HG02938 (cell line): ENCODE data around the gene EPB41L4B.

ENCODE experiments used
- ATAC-seq: cut with Tn5 transposase; IDR thresholded peaks from one replicate; pipeline ENCODE4 v1.9.1; 2021; ENCODE audit warnings: mild to moderate bottlenecking, moderate library complexity; ENCODE audit not compliant: unreplicated experiment

EPB41L4B gene

DNA sequence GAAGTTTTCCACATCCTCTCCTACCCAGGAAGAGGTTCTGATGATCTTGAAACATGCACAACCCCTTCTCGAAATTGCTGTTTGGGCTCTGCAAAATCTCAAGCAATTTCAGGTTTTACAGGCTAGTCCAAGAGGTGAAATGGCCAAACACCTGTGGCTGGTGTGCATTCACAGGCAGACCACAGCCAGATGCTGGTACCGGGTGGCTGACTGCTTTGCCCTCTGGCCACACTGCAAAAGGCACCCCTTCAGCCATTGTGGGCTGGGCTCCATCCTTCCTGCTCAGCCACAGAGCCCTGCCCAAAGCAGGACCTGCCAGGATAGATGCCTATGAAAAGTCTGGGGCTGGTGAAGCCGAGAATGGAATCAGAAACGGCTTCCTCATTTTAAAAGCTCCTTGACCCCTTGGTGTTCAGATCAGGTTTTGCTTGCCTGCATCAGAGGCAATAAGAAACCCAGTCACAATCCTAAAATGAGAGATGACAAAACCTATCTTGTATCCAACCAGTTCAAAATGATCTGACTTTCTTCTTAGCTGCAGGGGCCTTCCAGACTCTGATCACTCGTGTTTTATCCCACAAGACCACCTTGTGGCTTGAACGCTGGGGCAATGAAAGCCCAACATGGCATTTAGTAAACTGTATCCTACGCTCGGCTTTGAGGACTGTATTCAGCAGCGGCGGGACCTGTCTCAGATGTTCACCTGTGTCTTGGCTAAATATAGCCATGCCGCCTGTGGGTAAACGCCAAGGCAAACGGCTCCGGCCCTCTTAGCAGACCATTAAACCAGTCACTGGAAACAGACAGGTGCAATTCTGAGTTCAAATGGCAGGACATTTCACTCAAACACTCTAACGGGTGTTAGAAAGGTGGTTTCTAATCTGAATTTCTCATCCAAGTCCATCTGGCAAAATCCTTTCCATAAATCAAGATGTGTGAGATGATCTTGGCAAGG lies 49.6 kb downstream of the EPB41L4B start:
- no peak for ATAC-seq

DNA sequence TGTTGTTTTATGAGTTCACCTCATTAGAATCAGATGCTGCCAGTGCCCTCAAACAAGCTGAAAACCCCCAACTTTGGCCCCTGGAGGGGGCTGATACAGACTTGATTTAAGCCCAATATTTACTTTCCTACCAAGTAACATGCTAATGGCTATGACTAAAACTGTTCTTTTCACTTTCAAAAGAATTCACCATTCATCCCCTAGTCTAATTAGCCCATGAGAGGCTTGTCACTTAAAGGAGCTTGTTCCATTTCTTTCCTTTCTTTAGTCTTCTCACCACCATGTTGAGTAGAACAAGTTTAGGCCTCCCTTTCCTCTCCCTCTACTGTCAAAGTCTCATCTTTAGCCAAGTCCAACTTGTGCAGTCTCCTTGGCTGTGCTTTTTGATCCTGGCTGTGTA lies 50.4 kb downstream of the EPB41L4B start:
- no peak for ATAC-seq

DNA sequence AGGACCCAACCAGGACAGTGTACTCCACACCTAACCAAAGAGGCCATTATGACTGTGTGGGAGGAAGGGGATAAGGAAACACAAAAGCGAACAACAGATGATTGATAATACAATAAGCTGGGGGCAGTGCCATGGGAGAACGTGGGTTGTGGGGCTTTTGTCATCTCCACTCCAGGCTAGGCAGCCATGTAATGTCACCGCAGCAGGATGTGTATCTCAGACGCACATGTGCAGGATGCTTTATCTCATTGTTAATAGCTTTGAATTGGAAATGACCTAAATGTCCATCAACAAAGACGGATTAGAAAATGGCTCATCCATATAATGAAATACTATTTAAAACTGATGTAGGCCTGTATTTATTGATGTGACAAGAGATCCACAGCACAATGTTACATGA lies 51.0 kb downstream of the EPB41L4B start:
- no peak for ATAC-seq

DNA sequence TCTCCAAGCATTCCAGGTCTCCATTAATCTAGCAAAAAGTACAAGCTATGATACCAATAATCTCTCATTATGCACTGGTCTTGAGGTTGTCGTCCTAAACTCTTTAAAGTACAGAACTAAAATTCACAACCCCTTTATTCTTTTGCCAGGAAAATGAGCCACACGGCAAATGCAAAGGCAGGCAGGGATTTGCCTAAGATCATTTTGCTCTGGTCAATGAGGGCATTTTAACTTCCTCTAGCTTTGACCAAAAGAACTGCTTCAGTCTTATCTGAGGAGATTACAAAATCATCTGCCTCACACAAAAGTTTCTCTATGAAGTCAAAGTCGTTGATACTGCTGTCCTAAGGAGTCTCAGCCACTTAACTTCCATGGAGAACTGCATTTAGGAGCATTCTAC lies 51.8 kb downstream of the EPB41L4B start:
- no peak for ATAC-seq

DNA sequence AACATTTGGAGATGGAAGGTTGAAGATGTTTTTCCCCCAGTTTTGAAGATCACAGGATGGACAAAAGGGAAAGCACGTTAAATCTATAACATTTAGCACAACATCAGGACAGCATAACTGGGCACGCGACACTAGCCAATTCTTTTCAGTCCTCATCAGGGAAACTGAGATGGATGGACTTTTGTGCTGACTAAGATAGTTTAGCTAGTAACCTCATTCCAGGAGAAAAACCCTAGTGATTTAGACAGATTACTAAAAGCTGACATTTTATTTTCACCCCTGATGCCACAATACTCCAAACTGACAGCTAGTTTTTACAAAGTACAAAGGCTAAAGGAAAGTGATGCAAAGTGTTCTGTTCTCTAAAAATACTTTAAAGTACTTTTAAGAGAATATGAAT lies 53.3 kb downstream of the EPB41L4B start:
- no peak for ATAC-seq

DNA sequence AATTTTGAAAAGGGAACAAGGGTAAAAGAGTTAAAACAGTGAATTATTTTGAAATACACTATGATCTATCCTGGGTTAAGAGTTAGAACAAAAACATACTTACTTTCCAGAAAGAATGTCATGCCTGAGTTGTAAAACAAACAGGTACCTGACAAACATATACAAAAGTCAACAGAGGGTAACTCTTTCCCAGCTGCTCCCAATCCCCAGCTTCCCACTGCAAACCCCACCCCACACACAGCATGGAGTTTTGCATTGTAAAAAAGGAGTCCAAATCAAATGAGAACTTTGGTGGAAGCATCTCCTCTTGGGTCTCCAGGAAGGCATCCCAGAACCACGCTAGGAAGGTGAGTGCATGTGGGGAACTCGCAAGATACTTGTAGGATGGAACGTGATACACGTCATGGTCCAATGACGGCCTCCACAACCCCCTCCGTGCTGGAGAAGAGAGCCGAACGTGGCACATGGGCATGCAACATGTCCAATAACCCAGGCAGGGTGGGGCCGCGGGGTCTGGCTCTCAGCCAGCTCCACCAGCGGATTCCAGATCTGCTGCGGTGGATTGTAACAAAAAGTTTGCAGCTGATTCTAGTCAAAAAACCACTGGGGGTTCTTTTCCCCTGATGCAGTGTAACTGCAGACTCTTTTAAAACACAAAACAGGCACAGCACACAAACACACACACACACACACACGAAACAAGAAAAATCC lies 55.8 kb downstream of the EPB41L4B start:
- ATAC-seq, result no peak

DNA sequence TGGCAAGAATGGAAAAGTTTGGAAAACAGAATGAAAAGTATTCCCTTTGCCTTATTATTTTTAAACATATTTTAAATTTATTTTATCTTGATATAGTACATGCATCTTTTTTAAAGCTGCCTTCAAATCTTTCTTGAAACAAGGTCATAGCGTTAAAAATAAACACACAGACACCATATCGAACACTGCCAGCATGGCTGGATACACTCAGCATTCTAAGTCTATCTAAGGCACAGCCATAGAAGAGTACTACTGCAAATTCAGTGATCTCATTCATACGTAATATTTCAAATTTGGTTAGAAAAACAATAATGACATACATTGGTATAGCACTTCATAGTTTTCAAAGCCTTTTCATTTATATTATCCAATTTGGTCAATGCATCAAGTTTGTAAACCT lies 57.5 kb downstream of the EPB41L4B start:
- ATAC-seq, result no peak

DNA sequence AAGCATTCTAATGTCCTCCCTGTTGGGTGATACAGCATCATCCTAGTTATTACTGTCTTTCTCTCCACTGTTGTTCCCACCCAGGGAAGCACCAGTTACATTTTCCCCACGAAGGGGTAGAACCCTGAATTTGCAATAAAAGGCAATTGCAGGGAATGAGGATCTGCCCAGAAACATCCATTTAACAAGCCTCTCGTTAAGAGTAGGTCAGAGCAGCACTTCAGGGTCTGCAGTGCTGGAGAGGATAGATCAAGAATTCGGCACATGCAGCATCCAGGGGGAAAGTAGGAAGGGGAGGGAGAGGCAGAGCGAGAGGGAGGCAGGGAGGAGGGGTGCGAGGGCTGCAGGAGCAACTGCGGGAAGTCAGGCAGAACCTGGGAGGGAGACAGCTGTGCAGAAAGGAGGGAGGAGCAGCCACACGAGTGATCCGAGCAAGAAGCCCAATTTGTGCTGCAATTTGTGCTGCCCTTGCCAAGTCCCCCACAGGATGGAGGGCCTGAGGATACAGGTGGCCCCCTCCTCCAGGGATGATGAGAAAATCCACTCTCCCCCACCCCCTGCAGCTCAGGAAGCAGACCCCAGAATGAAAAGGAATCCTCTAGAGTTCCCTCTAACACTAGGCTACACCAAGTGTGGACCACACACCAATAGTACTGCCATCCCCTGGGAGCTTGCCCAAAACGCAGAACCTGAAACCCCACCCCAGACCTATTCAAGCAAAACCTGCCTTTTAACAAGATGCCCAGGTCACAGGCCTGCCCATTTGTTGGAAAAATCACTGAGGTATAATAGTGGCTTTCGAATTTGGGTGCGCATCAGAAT lies 62.2 kb downstream of the EPB41L4B start:
- no peak for ATAC-seq

DNA sequence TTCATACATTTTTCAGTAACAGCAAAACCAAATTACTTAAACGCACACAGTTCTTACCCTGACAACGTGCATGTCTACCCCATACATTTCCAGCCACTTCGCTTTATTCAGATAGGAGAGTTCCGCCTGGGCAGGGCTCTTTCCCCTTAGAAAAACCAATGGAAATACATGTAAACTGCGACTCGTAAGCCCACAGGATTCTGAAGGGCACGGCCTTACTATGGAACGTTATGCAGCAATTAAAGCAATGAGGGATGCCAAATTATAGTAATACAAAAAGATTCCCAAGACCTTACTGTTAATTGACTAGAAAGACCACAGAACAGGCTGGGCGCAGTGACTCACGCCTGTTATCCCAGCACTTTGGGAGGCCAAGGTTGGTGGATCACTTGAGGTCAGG lies 64.5 kb downstream of the EPB41L4B start:
- ATAC-seq, result no peak

DNA sequence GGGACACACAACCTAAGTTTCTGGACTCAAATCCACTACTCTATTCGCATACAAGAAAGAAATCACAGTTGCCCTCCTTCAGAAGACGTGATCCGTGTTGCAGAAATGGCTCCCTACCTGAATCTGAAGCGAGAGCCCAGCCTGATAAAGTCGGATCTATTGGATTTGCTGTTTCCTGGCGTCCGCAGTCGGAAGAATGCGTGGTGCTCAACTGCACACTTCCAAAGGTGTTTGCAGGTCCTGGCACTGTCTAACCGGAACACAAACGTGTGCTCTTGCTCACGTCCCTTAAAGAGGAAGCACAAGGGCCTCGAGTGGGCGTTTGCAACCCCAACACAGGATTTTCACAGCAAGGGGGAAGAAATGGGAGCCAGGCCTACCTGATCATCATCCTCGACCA lies 65.5 kb downstream of the EPB41L4B start:
- no peak for ATAC-seq

DNA sequence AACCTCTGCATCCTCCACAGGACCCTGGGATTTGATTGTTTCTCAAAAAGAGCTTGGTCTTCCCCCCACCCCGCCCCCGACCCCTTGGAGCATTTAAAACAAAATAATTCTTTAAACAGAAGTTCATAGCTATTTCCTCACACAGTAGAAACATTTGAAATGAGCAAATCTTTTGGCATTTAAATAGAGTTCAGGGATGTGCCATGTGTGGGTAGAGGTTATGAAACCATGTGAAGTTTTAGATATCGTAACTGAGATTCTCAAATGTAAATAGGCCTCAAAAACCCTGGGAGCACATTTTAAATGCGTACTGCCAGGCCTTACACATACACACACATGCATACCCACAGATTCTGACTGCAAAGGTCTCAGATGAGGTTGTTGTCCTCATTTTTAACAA lies 66.5 kb downstream of the EPB41L4B start:
- ATAC-seq, result no peak

DNA sequence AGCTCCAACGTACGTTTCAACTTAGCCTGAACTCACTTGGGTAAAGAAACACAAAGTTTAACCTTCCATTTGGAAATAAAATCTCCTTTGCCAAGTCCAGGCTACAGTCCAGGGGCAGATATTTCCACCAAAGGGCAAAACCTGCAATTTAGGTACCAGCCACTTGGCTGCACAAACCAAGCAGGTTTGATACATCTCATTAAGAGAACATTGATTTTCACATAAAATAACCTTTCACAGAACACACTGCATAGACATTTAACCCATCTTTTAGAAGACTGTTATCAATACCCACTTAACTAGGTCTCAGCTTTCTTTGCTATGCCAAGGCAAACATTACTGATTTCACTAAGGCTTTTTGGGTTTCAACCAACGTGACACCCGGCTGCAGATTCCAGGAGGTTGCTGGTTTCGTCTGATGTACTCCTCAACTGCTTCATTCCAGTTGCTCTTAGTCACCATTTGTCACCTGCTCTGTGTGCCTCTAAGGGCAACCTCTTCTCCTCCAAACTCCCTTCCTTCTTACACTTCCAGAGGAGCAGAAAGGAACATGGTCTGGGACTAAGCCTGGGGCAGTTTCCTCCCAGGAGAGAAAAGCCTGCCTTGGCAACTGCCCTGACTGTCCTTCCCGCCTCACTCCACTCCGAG lies 67.1 kb downstream of the EPB41L4B start:
- ATAC-seq, result no peak

DNA sequence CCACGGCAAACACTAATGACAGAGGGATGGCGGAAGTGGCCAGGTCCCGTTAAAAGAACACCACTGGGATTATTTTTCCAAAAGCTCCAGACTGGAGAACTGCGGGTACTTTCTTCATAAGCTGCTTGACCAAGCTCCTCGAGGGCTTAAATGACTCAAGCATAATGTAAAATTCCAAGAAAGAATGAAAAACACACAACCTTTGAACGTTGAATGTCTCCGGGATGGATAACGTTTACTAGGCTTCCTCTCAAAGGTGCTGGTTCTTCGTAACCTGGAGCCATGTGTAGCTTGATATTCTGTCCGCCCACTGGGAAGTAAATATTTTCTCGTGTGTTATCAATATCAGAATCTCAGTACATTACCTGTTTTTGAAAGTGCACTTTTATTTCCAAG lies 67.6 kb downstream of the EPB41L4B start:
- no peak for ATAC-seq

DNA sequence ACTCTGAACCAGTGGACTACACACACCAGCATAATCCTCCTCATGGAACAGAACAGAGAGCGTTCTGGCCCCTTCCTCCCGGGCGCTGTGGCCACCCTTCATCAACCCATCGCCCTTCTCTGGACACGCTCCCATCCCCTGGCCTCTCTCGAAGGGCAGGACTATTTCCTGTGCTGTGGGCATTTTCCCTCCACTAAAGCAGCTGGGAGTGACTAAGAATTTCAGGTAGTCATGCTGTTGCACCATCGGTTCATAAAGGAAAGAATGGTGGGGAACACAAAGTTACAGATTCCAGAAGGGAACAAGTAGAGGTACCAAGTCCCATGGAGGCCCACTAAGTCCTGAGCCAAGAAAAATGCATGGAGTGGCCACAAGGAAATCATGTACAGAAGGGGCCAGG lies 68.6 kb downstream of the EPB41L4B start:
- no peak for ATAC-seq

DNA sequence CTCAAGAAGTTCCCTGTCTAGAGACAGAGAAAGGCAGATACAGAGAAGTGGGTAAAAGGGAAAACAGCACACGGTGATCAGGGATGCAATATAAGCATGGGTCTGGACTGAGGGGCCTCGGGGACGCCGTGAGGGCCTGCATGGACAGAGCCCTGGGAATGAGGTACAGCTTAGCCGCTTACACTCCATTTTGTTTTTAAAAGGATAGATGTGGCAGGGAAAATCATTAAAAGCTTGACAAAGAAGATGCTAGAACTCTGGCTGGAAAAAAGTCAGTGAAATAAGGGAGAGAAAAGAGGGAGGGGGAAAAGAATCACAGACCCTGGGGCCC lies 69.1 kb downstream of the EPB41L4B start:
- no peak for ATAC-seq

DNA sequence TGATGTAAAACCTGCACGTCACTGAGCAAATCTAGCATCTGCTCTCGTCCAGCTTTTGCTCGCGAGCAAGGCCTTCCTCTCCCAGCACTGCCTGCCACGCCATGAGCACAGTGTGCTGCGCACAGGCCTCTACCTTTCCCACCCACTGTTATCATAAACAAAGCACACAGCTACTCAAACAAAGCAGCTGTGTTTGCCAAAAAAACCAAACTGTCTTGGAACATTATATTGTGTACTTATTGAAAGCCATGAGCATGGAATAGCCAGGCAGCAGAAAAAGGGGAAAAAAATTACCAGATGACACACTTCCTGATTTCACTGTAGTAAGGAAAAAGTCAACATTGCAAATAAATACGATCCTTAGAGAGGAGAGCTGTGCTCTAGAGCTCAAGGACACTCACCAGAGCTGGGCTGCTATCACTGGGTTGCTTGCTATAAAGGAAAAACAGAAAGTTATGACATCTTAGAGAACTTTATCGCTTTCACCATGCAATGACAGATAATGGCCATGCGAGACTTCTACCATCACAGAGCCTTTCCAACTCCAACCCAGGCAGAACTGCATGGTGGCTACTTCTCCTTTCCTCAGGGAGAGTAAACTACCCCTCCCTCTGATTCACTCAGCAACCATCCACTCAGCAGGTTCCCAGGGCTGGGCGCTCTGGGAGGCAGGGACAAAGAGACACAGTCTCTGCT lies 69.6 kb downstream of the EPB41L4B start:
- no peak for ATAC-seq

DNA sequence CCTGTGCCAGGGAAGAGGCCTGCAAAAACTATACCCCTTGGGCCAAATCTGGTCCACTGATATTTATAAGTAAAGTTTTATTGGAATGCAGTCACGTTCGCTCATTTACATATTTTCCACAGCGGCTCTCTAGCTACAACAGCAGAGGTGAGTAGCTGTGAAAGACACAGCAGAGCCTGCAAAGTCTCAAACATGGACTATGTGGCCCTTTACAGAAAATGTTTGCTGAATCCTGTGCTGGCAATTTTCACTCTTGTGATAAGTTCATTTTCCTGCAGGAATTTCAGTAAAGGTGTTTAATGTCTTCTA lies 70.1 kb downstream of the EPB41L4B start:
- ATAC-seq, result no peak

DNA sequence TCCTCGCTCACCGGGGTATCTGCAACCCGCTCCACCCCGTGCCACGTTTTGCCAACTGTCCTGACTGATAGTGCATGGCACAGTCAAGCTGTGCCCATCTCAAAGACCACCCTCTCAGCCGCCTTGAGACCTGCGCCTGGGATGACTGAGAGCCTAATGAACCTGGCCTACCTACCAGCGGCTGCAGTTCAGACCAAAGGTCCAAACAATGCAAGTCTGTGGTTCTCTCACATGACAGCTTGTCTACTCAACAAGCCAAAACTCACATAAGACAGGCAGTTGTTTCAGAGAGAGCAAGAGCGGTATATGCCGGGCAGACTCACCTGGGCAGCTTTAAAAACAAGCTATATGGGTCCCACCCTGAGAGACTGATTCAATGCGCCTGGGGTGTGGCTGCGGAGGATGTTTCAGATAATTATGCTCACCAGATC lies 70.5 kb downstream of the EPB41L4B start:
- ATAC-seq, result no peak

DNA sequence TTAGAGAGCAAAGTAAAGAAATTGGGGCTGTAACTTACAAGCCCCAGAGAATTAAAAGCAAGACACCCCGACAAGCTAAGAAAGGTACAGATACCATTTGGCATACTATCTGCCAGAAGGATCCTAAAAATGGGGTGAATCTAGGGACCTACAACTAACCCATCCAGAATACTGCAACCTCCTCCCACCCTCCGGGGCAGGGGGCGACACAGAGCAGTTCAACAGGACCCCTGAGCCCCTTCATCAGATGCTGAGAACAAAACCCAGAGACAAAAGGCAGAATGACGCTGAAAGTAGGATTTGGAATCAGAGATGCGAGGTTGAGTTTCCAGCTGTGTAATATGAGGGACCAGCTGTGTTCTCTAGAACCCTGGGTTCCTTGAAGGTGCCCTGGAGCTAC lies 71.2 kb downstream of the EPB41L4B start:
- no peak for ATAC-seq

DNA sequence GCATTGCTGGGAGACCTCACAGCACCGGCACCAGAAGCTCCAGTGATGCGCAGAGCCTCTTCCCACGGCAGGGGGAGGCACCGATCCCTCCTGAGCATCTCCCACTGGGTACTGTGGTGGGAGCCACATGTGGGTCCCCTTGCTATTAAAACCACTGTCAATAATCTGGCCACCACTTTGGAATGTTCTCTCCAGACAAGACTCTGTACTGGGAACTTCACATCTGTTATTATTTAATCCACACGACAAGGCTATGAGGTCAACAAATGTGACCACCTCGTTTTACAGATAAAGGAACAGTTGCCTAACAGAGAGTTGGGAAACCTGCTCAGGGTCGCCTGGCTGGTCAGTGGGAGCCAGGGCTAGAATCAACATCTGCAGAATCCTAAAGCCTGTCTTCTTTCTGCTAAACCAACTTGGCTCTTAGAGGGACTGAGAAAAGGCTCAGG lies 72.7 kb downstream of the EPB41L4B start:
- ATAC-seq, result no peak

DNA sequence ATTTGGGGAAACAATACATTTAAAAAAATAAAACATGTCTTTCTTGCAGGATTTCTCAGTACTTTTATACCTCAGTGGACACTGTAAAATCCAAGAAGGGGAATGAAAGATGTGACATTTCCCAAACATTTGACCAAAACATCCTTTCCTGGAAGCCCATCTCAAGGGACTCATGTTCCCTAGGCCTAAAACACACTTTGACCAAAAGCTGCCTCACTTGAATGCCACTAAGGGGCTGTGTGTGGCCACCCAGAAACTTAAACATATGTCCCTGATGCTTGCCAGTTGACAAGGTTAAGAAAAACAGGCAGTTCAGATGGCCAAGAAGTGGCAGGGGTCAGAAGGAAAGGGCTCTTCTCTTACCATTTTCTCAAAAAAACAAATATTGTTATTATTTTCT lies 73.6 kb downstream of the EPB41L4B start:
- no peak for ATAC-seq
